PC-3 (cell line): ENCODE results near the gene CD40. TPM values are rescaled to one million over a fixed set of nuclear protein-coding genes. Genes with fewer than 3 reads are reported as not detected.

Experiments used
- ATAC-seq: fragments of 200-7000 bp; cut with Tn5 transposase; 2 replicates; pipeline ENCODE4 v1.9.1; 2020; ENCODE audit warnings: mild to moderate bottlenecking, moderate library complexity
- BruUV-seq: library from RNA; stranded (reverse); fragments of 400-500 nt; replicated peaks from 2 replicates; lab custom pipeline; 2021; lab: Mats Ljungman, UMichigan
- CTCF ChIA-PET: fragments of 300-600 bp; sonication (Branson Sonifier 250); formaldehyde crosslinking; loops from one replicate; lab custom pipeline; 2022; ENCODE audit warnings: antibody characterized with exemption; lab: Charles Lee
- POLR2A ChIA-PET: fragments of 300-600 bp; sonication (Branson Sonifier 250); formaldehyde crosslinking; loops from one replicate; lab custom pipeline; 2022; ENCODE audit warnings: antibody characterized with exemption; ENCODE audit not compliant: unreplicated experiment; lab: Charles Lee
- DNase-seq: peaks from one replicate; pipeline ENCODE4 v3.0.0-alpha.2; 2015
- H2AFZ ChIP-seq: fragments of 300-600 bp; sonication (generic); 2 replicates; pipeline ENCODE4 v1.6.0; 2016; ENCODE audit warnings: antibody characterized with exemption, low read length
- H3F3A ChIP-seq: fragments of 300-600 bp; sonication (generic); one replicate; pipeline ENCODE4 v1.6.0; 2017; ENCODE audit warnings: antibody characterized with exemption, low read length, control low read depth, mild to moderate bottlenecking; ENCODE audit not compliant: unreplicated experiment
- H3K27ac ChIP-seq: fragments of 300-600 bp; sonication (generic); 2 replicates; pipeline ENCODE4 v1.5.1; 2016; ENCODE audit warnings: mild to moderate bottlenecking, low read length
- H3K27me3 ChIP-seq: fragments of 300-600 bp; sonication (generic); 2 replicates; pipeline ENCODE4 v1.6.1; 2016; ENCODE audit warnings: low read length, mixed read lengths
- H3K36me3 ChIP-seq: fragments of 300-600 bp; sonication (generic); 2 replicates; pipeline ENCODE4 v1.6.1; 2016; ENCODE audit warnings: low read depth, mixed run types, low read length, mixed read lengths
- H3K4me1 ChIP-seq: fragments of 300-600 bp; sonication (generic); 2 replicates; pipeline ENCODE4 v1.5.1; 2016; ENCODE audit warnings: low read length; ENCODE audit not compliant: insufficient read depth
- H3K4me2 ChIP-seq: fragments of 300-600 bp; sonication (generic); 2 replicates; pipeline ENCODE4 v1.6.0; 2016; ENCODE audit warnings: low read length
- H3K4me3 ChIP-seq: fragments of 300-600 bp; sonication (generic); 2 replicates; pipeline ENCODE4 v1.5.1; 2016; ENCODE audit warnings: mild to moderate bottlenecking, low read length, mixed read lengths
- H3K79me2 ChIP-seq: fragments of 300-600 bp; sonication (generic); 2 replicates; pipeline ENCODE4 v1.6.1; 2017; ENCODE audit warnings: low read length, mixed read lengths
- H3K9ac ChIP-seq: fragments of 300-600 bp; sonication (generic); 2 replicates; pipeline ENCODE4 v1.6.0; 2016; ENCODE audit warnings: mild to moderate bottlenecking, low read length
- H3K9me2 ChIP-seq: fragments of 300-600 bp; sonication (generic); replicated peaks from 2 replicates; pipeline ENCODE4 v1.6.1; 2016; ENCODE audit warnings: mixed run types, low read length, mixed read lengths
- H3K9me3 ChIP-seq: fragments of 300-600 bp; sonication (generic); 2 replicates; pipeline ENCODE4 v1.6.1; 2016; ENCODE audit warnings: low read length, mixed read lengths
- H4K20me1 ChIP-seq: fragments of 300-600 bp; sonication (generic); 2 replicates; pipeline ENCODE4 v1.6.1; 2016; ENCODE audit warnings: low read length, mixed read lengths
- CTCF ChIP-seq: fragments of 300-600 bp; sonication (generic); conservative IDR thresholded peaks from 2 replicates; pipeline ENCODE4 v1.5.1; 2017; ENCODE audit warnings: antibody characterized with exemption, low read depth, mild to moderate bottlenecking, low read length
- EZH2 ChIP-seq: fragments of 300-600 bp; sonication (generic); IDR thresholded peaks from one replicate; pipeline ENCODE4 v1.6.1; 2017; ENCODE audit warnings: antibody characterized with exemption, mild to moderate bottlenecking, low read length; ENCODE audit not compliant: unreplicated experiment
- EZH2phosphoT487 ChIP-seq: fragments of 300-600 bp; sonication (generic); IDR thresholded peaks from 2 replicates; pipeline ENCODE4 v1.6.1; 2018; ENCODE audit warnings: mild to moderate bottlenecking, antibody characterized with exemption, low read length, borderline replicate concordance
- intact Hi-C: fragments of 100-400 bp; cut with micrococcal nuclease; formaldehyde crosslinking; loops from 2 replicates; pipeline ENCODE4 v1.9.0; 2023
- total RNA-seq: library from RNA; depleted of rRNA; stranded (reverse); fragments of >200 nt; gene quantifications from 2 replicates; pipeline ENCODE4 v1.2.3, GENCODE V29; 2014

CD40 gene
- total RNA-seq, 1 experiment from 2014 or later: 4.6 TPM

- CTCF ChIA-PET: no interaction called here
- POLR2A ChIA-PET: no interaction called here
- DNase-seq: no peak
Measured at GRCh38 chr20:46169245-46170171, 51.4 kb downstream of the CD40 start.

GRCh38 chr20:46171476-46171875 lies 53.4 kb downstream of the CD40 start:
- ChIA-PET POLR2A (no interaction called here), CTCF (no interaction called here)
- Histone ChIP-seq H4K20me1 (no peaks in the 10 kb centered on the region), H3K9me2 (no peaks in the 10 kb centered on the region), H3K79me2 (no peaks in the 10 kb centered on the region), H3F3A (no peaks in the 10 kb centered on the region), H3K27ac (no peak overlapping the region), H3K4me3 (no peak overlapping the region), H3K4me2 (no peak overlapping the region), H3K4me1 (no peaks in the 10 kb centered on the region), H3K9ac (no peak overlapping the region), H2AFZ (no peak overlapping the region), H3K36me3 (no peaks in the 10 kb centered on the region), H3K9me3 (no peaks in the 10 kb centered on the region), H3K27me3 (peaks cover 85% of the 10 kb centered on the region)
- no TSS peak for BruUV-seq
- intact Hi-C loops: loop anchor here (10.0 kb wide), 1 partner anchor 147 kb away; the partner anchor contains the start of gene SLC12A5
- ATAC-seq (no peak), DNase-seq (no peak)
- TF ChIP-seq EZH2 (no peak), CTCF (no peak), EZH2phosphoT487 (no peak)

More at GRCh38 chr20:46169245-46170171, 51.4 kb downstream of the CD40 start:
- intact Hi-C loops: loop anchor here (10.0 kb wide), 1 partner anchor 145 kb away; the partner anchor contains the start of gene SLC12A5
- Histone ChIP-seq H3K4me3 (no peak overlapping the region), H4K20me1 (no peaks in the 10 kb centered on the region), H3K27ac (no peak overlapping the region), H3K9me2 (no peaks in the 10 kb centered on the region), H3K4me2 (no peak overlapping the region), H3F3A (no peaks in the 10 kb centered on the region), H2AFZ (no peak overlapping the region), H3K36me3 (no peaks in the 10 kb centered on the region), H3K79me2 (no peaks in the 10 kb centered on the region), H3K9ac (no peak overlapping the region), H3K9me3 (no peaks in the 10 kb centered on the region), H3K27me3 (peaks cover 79% of the 10 kb centered on the region), H3K4me1 (no peaks in the 10 kb centered on the region)
- no peak for ATAC-seq
- no peak for TF ChIP-seq EZH2phosphoT487
- TF ChIP-seq CTCF: no peak
- no peak for TF ChIP-seq EZH2
- no TSS peak for BruUV-seq

GRCh38 chr20:46171909-46172308 lies 53.8 kb downstream of the CD40 start:
- no peaks in the 10 kb centered on the region for H3K4me1 ChIP-seq
- DNase-seq (no peak), ATAC-seq (no peak)
- H3K27me3 ChIP-seq: peaks cover 85% of the 10 kb centered on the region
- H3K9ac ChIP-seq: no peak overlapping the region
- POLR2A ChIA-PET: no interaction called here
- no peaks in the 10 kb centered on the region for H3F3A ChIP-seq
- intact Hi-C loops: loop anchor here (10.0 kb wide), 1 partner anchor 147 kb away; the partner anchor contains the start of gene SLC12A5
- no peaks in the 10 kb centered on the region for H4K20me1 ChIP-seq
- CTCF ChIA-PET: no interaction called here
- H3K79me2 ChIP-seq: no peaks in the 10 kb centered on the region
- H3K36me3 ChIP-seq: no peaks in the 10 kb centered on the region
- BruUV-seq: no TSS peak
- no peak overlapping the region for H3K4me2 ChIP-seq
- no peak overlapping the region for H3K27ac ChIP-seq
- H3K9me3 ChIP-seq: no peaks in the 10 kb centered on the region
- TF ChIP-seq EZH2 (no peak), EZH2phosphoT487 (no peak), CTCF (no peak)
- H3K4me3 ChIP-seq: no peak overlapping the region
- no peaks in the 10 kb centered on the region for H3K9me2 ChIP-seq
- no peak overlapping the region for H2AFZ ChIP-seq
